WTC11 (cell line): ENCODE measurements around the gene SLC38A10. TPM values are rescaled to one million over a fixed set of nuclear protein-coding genes. Genes with fewer than 3 reads are reported as not detected.

Experiments used
- ATF1 ChIP-seq: sonication (generic); formaldehyde crosslinking; IDR thresholded peaks from 2 replicates; pipeline ENCODE4 v1.8.1; 2023; ENCODE audit warnings: mild to moderate bottlenecking, moderate library complexity, missing genetic modification reagents
- GTF2I ChIP-seq: fragments of 250-450 bp; sonication (Bioruptor Pico); conservative IDR thresholded peaks from 2 replicates; pipeline ENCODE4 v1.4.0; 2021; ENCODE audit warnings: mild to moderate bottlenecking
- NFATC4 ChIP-seq: fragments of 250-450 bp; sonication (Bioruptor Pico); IDR thresholded peaks from 2 replicates; pipeline ENCODE4 v1.9.0; 2021; ENCODE audit warnings: mild to moderate bottlenecking
- NR2C2 ChIP-seq: sonication (generic); formaldehyde crosslinking; IDR thresholded peaks from 2 replicates; pipeline ENCODE4 v1.8.0; 2022; ENCODE audit warnings: mild to moderate bottlenecking, missing genetic modification reagents
- RORB ChIP-seq: fragments of 250-450 bp; sonication (Bioruptor Pico); IDR thresholded peaks from 2 replicates; pipeline ENCODE4 v1.9.0; 2021; ENCODE audit warnings: mild to moderate bottlenecking
- ZNF281 ChIP-seq: sonication (generic); formaldehyde crosslinking; IDR thresholded peaks from 2 replicates; pipeline ENCODE4 v1.8.0; 2023; ENCODE audit warnings: mild to moderate bottlenecking, missing genetic modification reagents
- ZNF317 ChIP-seq: sonication (generic); formaldehyde crosslinking; IDR thresholded peaks from 2 replicates; pipeline ENCODE4 v1.8.1; 2023; ENCODE audit warnings: low read depth, mild to moderate bottlenecking, moderate library complexity, missing genetic modification reagents, borderline replicate concordance
- ZNF396 ChIP-seq: fragments of 250-450 bp; sonication (Bioruptor Pico); IDR thresholded peaks from 2 replicates; pipeline ENCODE4 v1.8.0; 2021; ENCODE audit warnings: mild to moderate bottlenecking, moderate library complexity, borderline replicate concordance
- ZNF671 ChIP-seq: fragments of 250-450 bp; sonication (Bioruptor Pico); IDR thresholded peaks from 2 replicates; pipeline ENCODE4 v1.8.0; 2021; ENCODE audit warnings: mild to moderate bottlenecking
- total RNA-seq: library from RNA; stranded (reverse); gene quantifications from 3 replicates; pipeline ENCODE4 v1.2.3, GENCODE V29; 2021
- TF ChIP-seq, protein P1 (sequence below): sonication (generic); formaldehyde crosslinking; IDR thresholded peaks from 2 replicates; pipeline ENCODE4 v1.8.1; 2022; ENCODE audit warnings: mild to moderate bottlenecking, missing genetic modification reagents, moderate library complexity, borderline replicate concordance
- TF ChIP-seq, protein P2 (sequence below): sonication (generic); formaldehyde crosslinking; conservative IDR thresholded peaks from 2 replicates; pipeline ENCODE4 v1.8.1; 2023; ENCODE audit warnings: mild to moderate bottlenecking, low read depth, missing genetic modification reagents, moderate library complexity
- TF ChIP-seq, protein P3 (sequence below): sonication (generic); formaldehyde crosslinking; IDR thresholded peaks from 2 replicates; pipeline ENCODE4 v1.8.0; 2023; ENCODE audit warnings: missing genetic modification reagents, mild to moderate bottlenecking, borderline replicate concordance
- TF ChIP-seq, protein P4 (sequence below): sonication (generic); formaldehyde crosslinking; IDR thresholded peaks from 2 replicates; pipeline ENCODE4 v1.8.1; 2023; ENCODE audit warnings: mild to moderate bottlenecking, moderate library complexity, missing genetic modification reagents

Gene SLC38A10
- total RNA-seq, 1 experiment from 2014 or later: 47.0 TPM

- TF ChIP-seq, protein P1, sequence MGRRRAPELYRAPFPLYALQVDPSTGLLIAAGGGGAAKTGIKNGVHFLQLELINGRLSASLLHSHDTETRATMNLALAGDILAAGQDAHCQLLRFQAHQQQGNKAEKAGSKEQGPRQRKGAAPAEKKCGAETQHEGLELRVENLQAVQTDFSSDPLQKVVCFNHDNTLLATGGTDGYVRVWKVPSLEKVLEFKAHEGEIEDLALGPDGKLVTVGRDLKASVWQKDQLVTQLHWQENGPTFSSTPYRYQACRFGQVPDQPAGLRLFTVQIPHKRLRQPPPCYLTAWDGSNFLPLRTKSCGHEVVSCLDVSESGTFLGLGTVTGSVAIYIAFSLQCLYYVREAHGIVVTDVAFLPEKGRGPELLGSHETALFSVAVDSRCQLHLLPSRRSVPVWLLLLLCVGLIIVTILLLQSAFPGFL: no peak
- TF ChIP-seq ZNF317 (CRISPR knock-in tag) (no peak), ATF1 (CRISPR knock-in tag) (no peak), ZNF281 (no peak), NFATC4 (CRISPR knock-in tag) (no peak), ZNF396 (CRISPR knock-in tag) (no peak), ZNF671 (CRISPR knock-in tag) (no peak), GTF2I (CRISPR knock-in tag) (no peak), NR2C2 (CRISPR knock-in tag) (no peak), RORB (CRISPR knock-in tag) (no peak)
- TF ChIP-seq, protein P2, sequence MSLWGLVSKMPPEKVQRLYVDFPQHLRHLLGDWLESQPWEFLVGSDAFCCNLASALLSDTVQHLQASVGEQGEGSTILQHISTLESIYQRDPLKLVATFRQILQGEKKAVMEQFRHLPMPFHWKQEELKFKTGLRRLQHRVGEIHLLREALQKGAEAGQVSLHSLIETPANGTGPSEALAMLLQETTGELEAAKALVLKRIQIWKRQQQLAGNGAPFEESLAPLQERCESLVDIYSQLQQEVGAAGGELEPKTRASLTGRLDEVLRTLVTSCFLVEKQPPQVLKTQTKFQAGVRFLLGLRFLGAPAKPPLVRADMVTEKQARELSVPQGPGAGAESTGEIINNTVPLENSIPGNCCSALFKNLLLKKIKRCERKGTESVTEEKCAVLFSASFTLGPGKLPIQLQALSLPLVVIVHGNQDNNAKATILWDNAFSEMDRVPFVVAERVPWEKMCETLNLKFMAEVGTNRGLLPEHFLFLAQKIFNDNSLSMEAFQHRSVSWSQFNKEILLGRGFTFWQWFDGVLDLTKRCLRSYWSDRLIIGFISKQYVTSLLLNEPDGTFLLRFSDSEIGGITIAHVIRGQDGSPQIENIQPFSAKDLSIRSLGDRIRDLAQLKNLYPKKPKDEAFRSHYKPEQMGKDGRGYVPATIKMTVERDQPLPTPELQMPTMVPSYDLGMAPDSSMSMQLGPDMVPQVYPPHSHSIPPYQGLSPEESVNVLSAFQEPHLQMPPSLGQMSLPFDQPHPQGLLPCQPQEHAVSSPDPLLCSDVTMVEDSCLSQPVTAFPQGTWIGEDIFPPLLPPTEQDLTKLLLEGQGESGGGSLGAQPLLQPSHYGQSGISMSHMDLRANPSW (CRISPR knock-in tag): no peak
- TF ChIP-seq, protein P3, sequence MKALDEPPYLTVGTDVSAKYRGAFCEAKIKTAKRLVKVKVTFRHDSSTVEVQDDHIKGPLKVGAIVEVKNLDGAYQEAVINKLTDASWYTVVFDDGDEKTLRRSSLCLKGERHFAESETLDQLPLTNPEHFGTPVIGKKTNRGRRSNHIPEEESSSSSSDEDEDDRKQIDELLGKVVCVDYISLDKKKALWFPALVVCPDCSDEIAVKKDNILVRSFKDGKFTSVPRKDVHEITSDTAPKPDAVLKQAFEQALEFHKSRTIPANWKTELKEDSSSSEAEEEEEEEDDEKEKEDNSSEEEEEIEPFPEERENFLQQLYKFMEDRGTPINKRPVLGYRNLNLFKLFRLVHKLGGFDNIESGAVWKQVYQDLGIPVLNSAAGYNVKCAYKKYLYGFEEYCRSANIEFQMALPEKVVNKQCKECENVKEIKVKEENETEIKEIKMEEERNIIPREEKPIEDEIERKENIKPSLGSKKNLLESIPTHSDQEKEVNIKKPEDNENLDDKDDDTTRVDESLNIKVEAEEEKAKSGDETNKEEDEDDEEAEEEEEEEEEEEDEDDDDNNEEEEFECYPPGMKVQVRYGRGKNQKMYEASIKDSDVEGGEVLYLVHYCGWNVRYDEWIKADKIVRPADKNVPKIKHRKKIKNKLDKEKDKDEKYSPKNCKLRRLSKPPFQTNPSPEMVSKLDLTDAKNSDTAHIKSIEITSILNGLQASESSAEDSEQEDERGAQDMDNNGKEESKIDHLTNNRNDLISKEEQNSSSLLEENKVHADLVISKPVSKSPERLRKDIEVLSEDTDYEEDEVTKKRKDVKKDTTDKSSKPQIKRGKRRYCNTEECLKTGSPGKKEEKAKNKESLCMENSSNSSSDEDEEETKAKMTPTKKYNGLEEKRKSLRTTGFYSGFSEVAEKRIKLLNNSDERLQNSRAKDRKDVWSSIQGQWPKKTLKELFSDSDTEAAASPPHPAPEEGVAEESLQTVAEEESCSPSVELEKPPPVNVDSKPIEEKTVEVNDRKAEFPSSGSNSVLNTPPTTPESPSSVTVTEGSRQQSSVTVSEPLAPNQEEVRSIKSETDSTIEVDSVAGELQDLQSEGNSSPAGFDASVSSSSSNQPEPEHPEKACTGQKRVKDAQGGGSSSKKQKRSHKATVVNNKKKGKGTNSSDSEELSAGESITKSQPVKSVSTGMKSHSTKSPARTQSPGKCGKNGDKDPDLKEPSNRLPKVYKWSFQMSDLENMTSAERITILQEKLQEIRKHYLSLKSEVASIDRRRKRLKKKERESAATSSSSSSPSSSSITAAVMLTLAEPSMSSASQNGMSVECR (CRISPR knock-in tag): no peak
- TF ChIP-seq, protein P4, sequence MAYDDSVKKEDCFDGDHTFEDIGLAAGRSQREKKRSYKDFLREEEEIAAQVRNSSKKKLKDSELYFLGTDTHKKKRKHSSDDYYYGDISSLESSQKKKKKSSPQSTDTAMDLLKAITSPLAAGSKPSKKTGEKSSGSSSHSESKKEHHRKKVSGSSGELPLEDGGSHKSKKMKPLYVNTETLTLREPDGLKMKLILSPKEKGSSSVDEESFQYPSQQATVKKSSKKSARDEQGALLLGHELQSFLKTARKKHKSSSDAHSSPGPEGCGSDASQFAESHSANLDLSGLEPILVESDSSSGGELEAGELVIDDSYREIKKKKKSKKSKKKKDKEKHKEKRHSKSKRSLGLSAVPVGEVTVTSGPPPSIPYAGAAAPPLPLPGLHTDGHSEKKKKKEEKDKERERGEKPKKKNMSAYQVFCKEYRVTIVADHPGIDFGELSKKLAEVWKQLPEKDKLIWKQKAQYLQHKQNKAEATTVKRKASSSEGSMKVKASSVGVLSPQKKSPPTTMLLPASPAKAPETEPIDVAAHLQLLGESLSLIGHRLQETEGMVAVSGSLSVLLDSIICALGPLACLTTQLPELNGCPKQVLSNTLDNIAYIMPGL (CRISPR knock-in tag): no peak
- TF ChIP-seq, all 79 proteins: peak for 0
These were observed 35.8 kb upstream of the SLC38A10 start (continued) for GRCh38 chr17:81330884-81331245.
